ENCODE results near the gene NRK. TPM values are rescaled to one million over a fixed set of nuclear protein-coding genes. Genes with fewer than 3 reads are reported as not detected.
"Not testable (repeated sequence)": the region's sequence is repeated elsewhere in the genome, so short reads cannot be mapped to it uniquely, and the experiment has no call there.

The NRK gene
- total and polyA plus RNA-seq, 2 of the 4 experiments (the other 2 are of a cell fraction): 0.92 to 2.7 TPM

DNA sequence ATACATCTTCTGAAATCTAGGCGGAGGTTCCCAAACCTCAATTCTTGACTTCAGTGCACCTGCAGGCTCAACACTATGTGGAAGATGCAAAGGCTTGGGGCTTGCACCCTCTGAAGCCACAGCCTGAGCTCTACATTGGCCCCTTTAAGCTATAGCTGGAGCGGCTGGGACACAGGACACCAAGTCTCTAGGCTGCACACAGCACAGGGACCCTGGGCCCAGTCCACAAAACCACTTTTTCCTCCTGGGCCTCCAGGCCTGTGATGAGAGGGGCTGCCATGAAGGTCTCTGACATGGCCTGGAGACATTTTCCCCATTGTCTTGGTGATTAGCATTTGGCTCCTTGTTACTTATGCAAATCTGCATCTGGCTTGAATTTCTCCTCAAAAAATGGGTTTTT lies 27.8 kb downstream of the NRK start:
- H4K20me1 ChIP-seq (ENCODE audit: insufficient read depth, low read length); CTCF ChIA-PET; H2BK20ac ChIP-seq (ENCODE audit: low read depth, low read length); H3K9me1 ChIP-seq (ENCODE audit: insufficient read depth, low read length); in situ Hi-C loops (cut with MboI; ENCODE audit: low sequenced_read_pairs); H2BK120ac ChIP-seq (ENCODE audit: low read depth, low read length); H3K4me3 ChIP-seq (ENCODE audit: insufficient read depth, low read depth, low read length); H3K9me3 ChIP-seq (ENCODE audit: control insufficient read depth, insufficient read depth, low read length); dilution Hi-C loops (cut with HindIII; ENCODE audit: low sequenced_read_pairs, unreplicated experiment); H2AK5ac ChIP-seq (ENCODE audit: low read depth, low read length); intact Hi-C loops (cut with micrococcal nuclease); H3K14ac ChIP-seq (replicated peaks; ENCODE audit: low read depth, low read length); H3K79me1 ChIP-seq (ENCODE audit: low read depth in 1 of 2, low read length in 2 of 2); H3K56ac ChIP-seq (ENCODE audit: extremely low read depth, insufficient read depth, low read length); BruUV-seq (replicated peaks); H3K27ac ChIP-seq (ENCODE audit: insufficient read depth, low read length); H3K4me1 ChIP-seq (ENCODE audit: control insufficient read depth, insufficient read depth, low read length); H3K4me2 ChIP-seq (ENCODE audit: low read depth, low read length); POLR2A ChIA-PET (ENCODE audit: unreplicated experiment); H4K8ac ChIP-seq (ENCODE audit: low read depth in 2 of 2, low read length in 2 of 2); H2AFZ ChIP-seq (replicated peaks; ENCODE audit: low read length, poor library complexity); H3K9ac ChIP-seq (ENCODE audit: low read depth, low read length); H4K5ac ChIP-seq (ENCODE audit: low read depth, low read length); ATAC-seq (ENCODE audit: low read depth); H3K36me3 ChIP-seq (ENCODE audit: control insufficient read depth, insufficient read depth, low read length); H3K27me3 ChIP-seq (ENCODE audit: control insufficient read depth, insufficient read depth, low read length); H2AK9ac ChIP-seq (replicated peaks; ENCODE audit: low read depth, low read length, poor library complexity); DNase-seq; H3K23ac ChIP-seq (ENCODE audit: low read depth, low read length); H4K91ac ChIP-seq (ENCODE audit: insufficient read depth, low read depth, low read length); H3K4ac ChIP-seq (ENCODE audit: low read depth, low read length); H2BK5ac ChIP-seq (ENCODE audit: low read depth, low read length, poor library complexity, severe bottlenecking); H2BK15ac ChIP-seq (ENCODE audit: low read depth, low read length); H3K18ac ChIP-seq (ENCODE audit: low read depth, low read length): not testable (repeated sequence)
- WGBS, 2 experiments (ENCODE audit: extremely low coverage in 2 of 2, insufficient read length in 1 of 2): no CpG with 5 or more reads among the region's 2 CpGs
